Neutrophil (primary cell): Measurements from ENCODE around the gene G6PC3.
"Not testable (repeated sequence)": the region's sequence is repeated elsewhere in the genome, so short reads cannot be mapped to it uniquely, and the experiment has no call there.

Source experiments
- H3K27ac ChIP-seq: fragments of 200-600 bp; sonication (generic); 2 replicates; pipeline ENCODE4 v1.5.1; 2016; ENCODE audit warnings: mild to moderate bottlenecking, moderate library complexity
- H3K27me3 ChIP-seq: fragments of 200-600 bp; sonication (generic); 2 replicates; pipeline ENCODE4 v1.6.0; 2016; ENCODE audit warnings: mild to moderate bottlenecking
- H3K36me3 ChIP-seq: fragments of 200-600 bp; sonication (generic); 2 replicates; pipeline ENCODE4 v1.5.1; 2017
- H3K4me1 ChIP-seq, 2 experiments: fragments of 200-600 bp in 1 of 2; sonication (generic) in 1 of 2; 1 replicate in 1 of 2; 2 replicates in 1 of 2; pipeline versions ENCODE4 v1.5.1 to v1.6.1; 2013 to 2016; ENCODE audit warnings: low read depth in 1 of 2, low read length in 1 of 2, mild to moderate bottlenecking in 1 of 2, moderate library complexity in 1 of 2; ENCODE audit not compliant: control insufficient read depth in 1 of 2, insufficient read depth in 1 of 2
- H3K4me3 ChIP-seq, 2 experiments: fragments of 200-600 bp in 1 of 2; sonication (generic) in 1 of 2; 1 replicate in 1 of 2; 2 replicates in 1 of 2; pipeline ENCODE4 v1.5.1; 2013 to 2016; ENCODE audit warnings: low read depth in 1 of 2, low read length in 1 of 2, mild to moderate bottlenecking in 1 of 2, moderate library complexity in 1 of 2
- H3K9me3 ChIP-seq: fragments of 200-600 bp; sonication (generic); 2 replicates; pipeline ENCODE4 v1.5.1; 2016
- TF ChIP-seq, protein P1 (sequence below): fragments of 200-600 bp; sonication (generic); IDR thresholded peaks from 2 replicates; pipeline ENCODE4 v1.5.1; 2016; ENCODE audit warnings: antibody characterized with exemption

G6PC3 gene

DNA sequence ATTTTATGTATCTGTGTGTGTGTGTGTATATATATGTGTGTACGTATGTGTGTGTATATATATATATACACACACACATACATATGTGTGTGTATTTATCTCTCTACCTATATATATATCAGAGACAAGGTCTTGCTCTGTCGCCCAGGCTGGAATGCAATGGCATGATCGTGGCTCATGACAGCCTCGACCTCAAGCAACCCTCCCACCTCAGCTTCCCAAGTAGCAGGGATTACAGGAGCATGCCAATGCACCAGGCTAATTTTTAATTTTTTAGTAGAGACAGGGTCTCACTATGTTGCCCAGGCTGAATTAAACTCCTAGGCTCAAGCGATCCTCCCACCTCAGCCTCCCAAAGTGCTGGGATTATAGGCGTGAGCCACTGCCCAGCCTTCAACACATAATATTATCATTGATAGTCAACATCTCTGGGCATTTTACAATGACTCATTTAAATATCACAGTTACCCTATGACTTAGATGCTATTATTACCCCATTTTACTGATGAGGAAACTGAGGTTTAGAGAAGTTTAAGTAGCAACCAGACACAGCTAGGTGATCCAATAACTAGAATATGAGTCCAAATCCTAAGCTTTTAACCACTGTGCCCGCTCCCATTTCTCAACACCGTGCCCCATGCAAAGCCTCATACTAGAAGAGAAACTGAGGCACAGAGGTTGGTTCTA lies 24.3 kb downstream of the G6PC3 start:
- H3K4me3 ChIP-seq: no peak overlapping the region
- TF ChIP-seq, protein P1, sequence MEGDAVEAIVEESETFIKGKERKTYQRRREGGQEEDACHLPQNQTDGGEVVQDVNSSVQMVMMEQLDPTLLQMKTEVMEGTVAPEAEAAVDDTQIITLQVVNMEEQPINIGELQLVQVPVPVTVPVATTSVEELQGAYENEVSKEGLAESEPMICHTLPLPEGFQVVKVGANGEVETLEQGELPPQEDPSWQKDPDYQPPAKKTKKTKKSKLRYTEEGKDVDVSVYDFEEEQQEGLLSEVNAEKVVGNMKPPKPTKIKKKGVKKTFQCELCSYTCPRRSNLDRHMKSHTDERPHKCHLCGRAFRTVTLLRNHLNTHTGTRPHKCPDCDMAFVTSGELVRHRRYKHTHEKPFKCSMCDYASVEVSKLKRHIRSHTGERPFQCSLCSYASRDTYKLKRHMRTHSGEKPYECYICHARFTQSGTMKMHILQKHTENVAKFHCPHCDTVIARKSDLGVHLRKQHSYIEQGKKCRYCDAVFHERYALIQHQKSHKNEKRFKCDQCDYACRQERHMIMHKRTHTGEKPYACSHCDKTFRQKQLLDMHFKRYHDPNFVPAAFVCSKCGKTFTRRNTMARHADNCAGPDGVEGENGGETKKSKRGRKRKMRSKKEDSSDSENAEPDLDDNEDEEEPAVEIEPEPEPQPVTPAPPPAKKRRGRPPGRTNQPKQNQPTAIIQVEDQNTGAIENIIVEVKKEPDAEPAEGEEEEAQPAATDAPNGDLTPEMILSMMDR: no peak
- H3K9me3 ChIP-seq: no peaks in the 10 kb centered on the region
- H3K36me3 ChIP-seq: peaks cover 40% of the 10 kb centered on the region
- no peak overlapping the region for H3K27ac ChIP-seq
- peaks cover 8 to 25% of the 10 kb centered on the region in 2 experiments for H3K4me1 ChIP-seq
- no peaks in the 10 kb centered on the region for H3K27me3 ChIP-seq

DNA sequence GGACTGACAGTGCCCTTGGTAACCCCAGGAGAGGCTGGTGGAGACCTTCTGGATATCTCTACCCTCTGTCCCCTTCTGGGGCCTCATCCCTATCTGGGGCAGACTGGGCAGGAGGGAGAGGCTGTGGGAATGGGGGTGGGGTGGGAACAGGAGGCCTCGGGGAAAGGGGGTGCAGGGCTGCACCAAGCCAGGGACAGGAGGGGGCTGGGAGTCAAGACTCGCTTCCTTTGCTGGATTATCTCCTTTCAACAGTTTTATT lies 24.8 kb downstream of the G6PC3 start:
- TF ChIP-seq, protein P1: no peak
- peak overlapping the region; percentile 69 for H3K27ac ChIP-seq
- H3K27me3 ChIP-seq: no peaks in the 10 kb centered on the region
- no peak overlapping the region for H3K4me3 ChIP-seq
- no peaks in the 10 kb centered on the region for H3K9me3 ChIP-seq
- peaks cover 35% of the 10 kb centered on the region for H3K36me3 ChIP-seq
- peaks cover 8 to 25% of the 10 kb centered on the region in 2 experiments for H3K4me1 ChIP-seq

DNA sequence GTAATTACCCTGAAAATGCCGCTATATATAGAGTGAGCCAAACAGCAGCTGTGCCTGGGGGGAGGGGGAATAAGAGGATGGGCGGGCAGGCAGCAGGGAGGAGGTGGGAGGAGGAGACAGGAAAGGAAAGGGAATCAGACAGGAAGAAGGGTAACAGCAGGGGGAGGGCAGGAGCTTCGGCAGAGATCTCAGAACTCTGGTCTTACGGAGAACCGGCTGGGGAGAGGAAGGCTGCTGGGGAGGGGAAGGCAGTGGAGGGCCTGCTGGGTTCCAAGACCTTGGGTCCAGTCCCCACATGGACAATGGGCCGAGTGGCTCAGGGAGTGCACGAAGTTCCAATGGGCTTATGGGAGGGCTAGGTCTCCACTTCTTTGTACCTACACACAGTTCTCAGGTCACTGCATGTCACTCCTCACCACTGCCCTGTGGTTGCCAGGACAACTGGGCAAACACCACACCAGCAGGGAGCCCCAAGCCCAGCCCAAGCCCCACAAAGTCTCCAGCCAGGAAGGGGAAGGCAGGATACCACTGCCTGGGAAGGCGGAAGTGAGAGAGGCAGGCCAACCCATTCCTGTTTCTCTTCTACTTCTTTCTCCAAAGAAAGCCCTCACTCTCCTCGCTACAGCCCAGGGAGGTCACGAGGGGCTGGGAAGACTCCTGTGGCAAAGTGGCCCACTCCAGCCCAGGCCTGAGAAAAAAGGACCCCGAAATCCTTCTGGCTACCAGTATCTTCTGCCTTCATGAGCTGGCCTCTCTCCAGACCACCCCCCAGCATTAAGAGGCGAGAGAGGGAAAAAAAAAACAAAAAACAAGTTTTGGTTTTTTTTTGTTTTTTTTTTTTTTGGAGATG lies 25.3 kb downstream of the G6PC3 start:
- no peaks in the 10 kb centered on the region for H3K27me3 ChIP-seq
- no peaks in the 10 kb centered on the region for H3K9me3 ChIP-seq
- TF ChIP-seq, protein P1: no peak
- H3K4me3 ChIP-seq: no peak overlapping the region
- H3K27ac ChIP-seq: peak overlapping the region; percentile 69
- H3K4me1 ChIP-seq: peaks cover 8 to 25% of the 10 kb centered on the region in 2 experiments
- peaks cover 29% of the 10 kb centered on the region for H3K36me3 ChIP-seq

DNA sequence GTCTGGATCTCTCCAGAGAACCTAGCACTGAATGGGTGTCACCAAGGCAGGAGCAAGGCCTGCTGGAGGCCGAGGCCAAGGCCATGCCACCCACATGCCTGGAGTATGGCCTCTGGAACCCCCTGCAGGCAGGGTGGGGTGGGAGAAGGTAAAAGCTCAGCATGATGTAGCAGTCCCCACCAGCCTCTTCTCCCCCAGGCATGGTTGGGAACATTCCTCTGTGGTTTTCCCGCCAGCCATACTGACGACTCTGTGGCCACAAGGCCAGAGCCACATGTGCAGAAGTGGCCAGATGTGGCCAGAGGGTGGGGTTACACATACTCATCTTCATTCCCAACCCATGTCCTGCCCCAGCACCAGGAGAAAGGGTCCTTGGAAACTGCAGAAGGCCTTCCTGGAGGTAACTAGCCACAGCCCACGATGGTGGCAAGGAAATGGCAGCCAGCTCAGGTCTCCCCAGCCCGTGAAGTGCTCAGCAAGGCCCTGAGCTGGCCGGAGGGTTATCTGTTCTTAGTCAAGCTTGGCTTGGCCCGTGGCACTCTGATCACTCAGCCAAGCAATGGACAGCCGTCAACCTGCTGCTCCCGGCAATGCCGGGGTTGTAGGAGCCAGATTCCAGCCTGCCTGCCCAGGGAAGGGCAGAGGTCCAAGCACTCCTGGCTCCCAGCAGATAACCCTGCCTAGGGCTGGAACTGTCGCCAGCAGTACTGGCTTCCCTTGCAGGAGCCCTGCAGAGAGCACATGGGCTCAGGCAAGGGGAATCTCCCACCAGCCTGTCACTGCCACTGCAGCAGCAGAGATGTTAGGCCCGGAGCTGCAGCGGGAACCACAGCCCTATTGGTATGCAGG lies 26.8 kb downstream of the G6PC3 start:
- Histone ChIP-seq H3K27ac (peak overlapping the region; percentile 69), H3K36me3 (peaks cover 22% of the 10 kb centered on the region), H3K27me3 (no peaks in the 10 kb centered on the region), H3K4me1 (peaks cover 8 to 25% of the 10 kb centered on the region in 2 experiments), H3K4me3 (no peak overlapping the region), H3K9me3 (no peaks in the 10 kb centered on the region)
- TF ChIP-seq, protein P1: no peak

DNA sequence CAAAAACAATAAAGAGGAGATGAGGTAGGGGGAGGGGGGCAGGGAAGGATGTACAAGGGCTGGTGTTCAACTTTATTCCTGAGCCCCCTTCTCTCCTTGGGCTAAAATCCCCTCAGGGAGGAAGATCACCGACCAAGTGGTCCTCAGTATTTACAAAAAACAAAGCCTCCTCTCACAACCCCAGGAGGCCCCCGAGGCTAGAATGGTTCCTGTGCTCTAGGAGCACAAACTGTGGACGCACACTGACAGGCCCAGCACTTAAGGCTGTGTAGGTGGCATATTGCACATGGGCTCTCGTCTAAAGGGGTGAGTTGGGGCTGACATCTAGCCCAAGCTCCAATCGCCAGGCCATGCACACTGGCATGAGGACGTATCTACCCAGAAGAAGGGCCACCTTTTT lies 31.3 kb downstream of the G6PC3 start:
- not testable (repeated sequence) for H3K27me3 ChIP-seq, H3K9me3 ChIP-seq, H3K4me3 ChIP-seq, H3K27ac ChIP-seq
- Histone ChIP-seq H3K36me3 (peaks cover 40% of the 10 kb centered on the region), H3K4me1 (peaks cover 0 to 11% of the 10 kb centered on the region in 2 experiments)
